Heart left ventricle (tissue), 13 donors: ENCODE measurements around the gene CABP2.

Source experiments
- CTCF ChIP-seq, 12 donors: fragments of 200-600 bp; sonication (generic) in 4 of 12; IDR thresholded peaks; one replicate each; pipeline versions ENCODE4 v1.5.0 to v1.8.0; 2018 to 2022; ENCODE audit warnings: antibody characterized with exemption in 12 of 12, mild to moderate bottlenecking in 5 of 12
- POLR2A ChIP-seq, 2 donors: fragments of 450-650 bp; IDR thresholded peaks; one replicate each; pipeline ENCODE4 v1.6.1; 2017; ENCODE audit warnings: antibody characterized with exemption in 2 of 2, mild to moderate bottlenecking in 2 of 2, moderate library complexity in 2 of 2
- donor health status: ischemic (EF 13 %, LVEDD 7.1; RV severe dilation, severe dysfunction).
- donor health status: DM: no; HTN: yes; CAD: no.
- donor health status: DM: no; HTN: no; CAD: no.
- donor health status: ischemic (EF 25% LVEDD 6.9; RV normal size, moderate dysfunction).
- donor health status: ischemic (EF 25% LVEDD 5.7; RV mildly dilated, moderate dysfunction).
- donor health status: ischemic (EF 35%, LVEDD 5.7; RV mildly dilated, moderate dysfunction).
- donor health status: nonischemic (EF 11% LVEDD 7.7; RV severe dilation, severe dysfunction).
- donor health status: DM: yes; HTN: yes; CAD: no.
- donor health status: PGD.
- donor health status: ischemic (EF 29% LVEDD 5.4; RV normal size, mild dysfunction).
- donor health status: nonischemic (EF 23%, LVEDD 6.1; RV moderate dilation, normal function).

- TF ChIP-seq CTCF (IDR thresholded peaks at IDR 0.05) (peak in 1 of 12 donors; percentile 4), POLR2A (IDR thresholded peaks at IDR 0.05) (peak; percentile 55 to 99)
These were observed 15.3 kb downstream of the CABP2 start, which contains the start of gene CDK2AP2 for GRCh38 chr11:67507864-67508485.
